Thyroid gland (tissue), 4 donors: ENCODE data around the gene ADAMTS2.

Experiments used
- POLR2A ChIP-seq, 2 donors: fragments of 450-650 bp; IDR thresholded peaks; one replicate each; pipeline ENCODE4 v1.6.1; 2017; ENCODE audit warnings: antibody characterized with exemption in 2 of 2, mild to moderate bottlenecking in 2 of 2, moderate library complexity in 1 of 2
- TF ChIP-seq, protein P1 (sequence below), 6 experiments: fragments of 200-600 bp in 3 of 6; fragments of 450-650 bp in 3 of 6; sonication (generic) in 3 of 6; IDR thresholded peaks; one replicate each; pipeline ENCODE4 v1.5.1; 2016 to 2019; ENCODE audit warnings: antibody characterized with exemption in 6 of 6, mild to moderate bottlenecking in 2 of 6, inconsistent platforms in 1 of 6, moderate library complexity in 1 of 6

DNA sequence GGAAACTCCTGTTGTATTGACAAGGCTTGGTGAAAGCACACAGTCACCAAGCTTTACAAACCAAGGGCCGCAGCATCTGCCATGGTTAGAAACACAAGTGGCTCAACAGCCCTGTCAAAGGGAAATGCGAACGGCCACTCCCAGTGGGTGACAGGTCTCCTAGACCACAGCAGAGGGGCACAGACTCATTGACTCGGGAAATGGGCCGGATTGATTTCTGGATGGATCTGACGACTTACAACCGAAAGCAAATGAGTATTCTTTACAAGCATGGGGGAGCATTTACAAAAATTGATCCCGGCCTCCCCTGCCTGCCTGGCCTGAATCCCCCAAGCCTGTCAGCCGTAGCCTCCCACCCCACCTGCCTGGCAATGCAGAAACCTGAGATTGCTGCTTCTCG, 48.2 kb downstream of the ADAMTS2 start:
- TF ChIP-seq, protein P1, sequence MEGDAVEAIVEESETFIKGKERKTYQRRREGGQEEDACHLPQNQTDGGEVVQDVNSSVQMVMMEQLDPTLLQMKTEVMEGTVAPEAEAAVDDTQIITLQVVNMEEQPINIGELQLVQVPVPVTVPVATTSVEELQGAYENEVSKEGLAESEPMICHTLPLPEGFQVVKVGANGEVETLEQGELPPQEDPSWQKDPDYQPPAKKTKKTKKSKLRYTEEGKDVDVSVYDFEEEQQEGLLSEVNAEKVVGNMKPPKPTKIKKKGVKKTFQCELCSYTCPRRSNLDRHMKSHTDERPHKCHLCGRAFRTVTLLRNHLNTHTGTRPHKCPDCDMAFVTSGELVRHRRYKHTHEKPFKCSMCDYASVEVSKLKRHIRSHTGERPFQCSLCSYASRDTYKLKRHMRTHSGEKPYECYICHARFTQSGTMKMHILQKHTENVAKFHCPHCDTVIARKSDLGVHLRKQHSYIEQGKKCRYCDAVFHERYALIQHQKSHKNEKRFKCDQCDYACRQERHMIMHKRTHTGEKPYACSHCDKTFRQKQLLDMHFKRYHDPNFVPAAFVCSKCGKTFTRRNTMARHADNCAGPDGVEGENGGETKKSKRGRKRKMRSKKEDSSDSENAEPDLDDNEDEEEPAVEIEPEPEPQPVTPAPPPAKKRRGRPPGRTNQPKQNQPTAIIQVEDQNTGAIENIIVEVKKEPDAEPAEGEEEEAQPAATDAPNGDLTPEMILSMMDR (IDR thresholded peaks at IDR 0.05): no peak
- TF ChIP-seq POLR2A (IDR thresholded peaks at IDR 0.05): no peak
